ENCODE results near the gene SLC25A24. TPM values are rescaled to one million over a fixed set of nuclear protein-coding genes. Genes with fewer than 3 reads are reported as not detected.

The SLC25A24 gene
- total and polyA plus RNA-seq, 4 donors: 17.9 to 73.2 (median 38.2) TPM

- TF ChIP-seq CTCF (IDR thresholded peaks at IDR 0.05; ENCODE audit: control extremely low read depth, extremely low read depth): no peak
- Histone ChIP-seq H3K27ac (ENCODE audit: low read depth in 1 of 2, low read length in 1 of 2) (no peak overlapping the region), H3K4me3 (no peak overlapping the region), H3K9ac (ENCODE audit: insufficient read depth in 1 of 2, low read length in 2 of 2) (no peak overlapping the region), H3K4me1 (ENCODE audit: control insufficient read depth in 5 of 5, insufficient read depth in 5 of 5, low read length in 5 of 5) (peaks cover 0 to 5% (median 1%) of the 10 kb centered on the region in 5 donors), H3K36me3 (ENCODE audit: control insufficient read depth in 4 of 4, insufficient read depth in 4 of 4, low read length in 4 of 4) (no peaks in the 10 kb centered on the region), H3K9me3 (ENCODE audit: control insufficient read depth in 4 of 4, insufficient read depth in 3 of 4, low read length in 3 of 4) (no peaks in the 10 kb centered on the region), H3K27me3 (ENCODE audit: control insufficient read depth in 3 of 3, insufficient read depth in 3 of 3, low read length in 2 of 3) (no peaks in the 10 kb centered on the region)
- DNase-seq: no peak
- 80 to 87% methylated on average over 12 of the region's 12 CpGs for WGBS, 2 donors
- ATAC-seq (ENCODE audit: insufficient read depth, low FRiP score): no peak
Observed at GRCh38 chr1:108124622-108125311, 75.4 kb downstream of the SLC25A24 start.

- no peaks in the 10 kb centered on the region for H3K36me3 ChIP-seq (ENCODE audit: control insufficient read depth in 4 of 4, insufficient read depth in 4 of 4, low read length in 4 of 4)
- H3K4me1 ChIP-seq (ENCODE audit: control insufficient read depth in 5 of 5, insufficient read depth in 5 of 5, low read length in 5 of 5): peaks cover 0 to 5% (median 3%) of the 10 kb centered on the region in 5 donors
- WGBS, 2 donors: 93 to 95% methylated on average over 1 of the region's 1 CpG
- no peak for TF ChIP-seq CTCF (IDR thresholded peaks at IDR 0.05; ENCODE audit: control extremely low read depth, extremely low read depth)
- ATAC-seq (ENCODE audit: insufficient read depth, low FRiP score) (no peak), DNase-seq (no peak)
- H3K4me3 ChIP-seq: no peak overlapping the region
- no peak overlapping the region for H3K9ac ChIP-seq (ENCODE audit: insufficient read depth in 1 of 2, low read length in 2 of 2)
- H3K27ac ChIP-seq (ENCODE audit: low read depth in 1 of 2, low read length in 1 of 2): no peak overlapping the region
- H3K9me3 ChIP-seq (ENCODE audit: control insufficient read depth in 4 of 4, insufficient read depth in 3 of 4, low read length in 3 of 4): no peaks in the 10 kb centered on the region
- H3K27me3 ChIP-seq (ENCODE audit: control insufficient read depth in 3 of 3, insufficient read depth in 3 of 3, low read length in 2 of 3): no peaks in the 10 kb centered on the region
Observed at GRCh38 chr1:108124023-108124422, 76.1 kb downstream of the SLC25A24 start.

GRCh38 chr1:108121358-108122143, 78.6 kb downstream of the SLC25A24 start:
- peaks cover 0 to 5% (median 2%) of the 10 kb centered on the region in 5 donors for H3K4me1 ChIP-seq (ENCODE audit: control insufficient read depth in 5 of 5, insufficient read depth in 5 of 5, low read length in 5 of 5)
- ATAC-seq (ENCODE audit: insufficient read depth, low FRiP score) (no peak), DNase-seq (peak; percentile 19 to 61 (median 45))
- WGBS, 2 donors: 86 to 95% methylated on average over 30 to 33 of the region's 36 CpGs
- H3K9ac ChIP-seq (ENCODE audit: insufficient read depth in 1 of 2, low read length in 2 of 2): no peak overlapping the region
- H3K27me3 ChIP-seq (ENCODE audit: control insufficient read depth in 3 of 3, insufficient read depth in 3 of 3, low read length in 2 of 3): no peaks in the 10 kb centered on the region
- no peak overlapping the region for H3K27ac ChIP-seq (ENCODE audit: low read depth in 1 of 2, low read length in 1 of 2)
- no peaks in the 10 kb centered on the region for H3K9me3 ChIP-seq (ENCODE audit: control insufficient read depth in 4 of 4, insufficient read depth in 3 of 4, low read length in 3 of 4)
- TF ChIP-seq CTCF (IDR thresholded peaks at IDR 0.05; ENCODE audit: control extremely low read depth, extremely low read depth): no peak
- no peak overlapping the region for H3K4me3 ChIP-seq
- no peaks in the 10 kb centered on the region for H3K36me3 ChIP-seq (ENCODE audit: control insufficient read depth in 4 of 4, insufficient read depth in 4 of 4, low read length in 4 of 4)
